GM12864 (cell line): ENCODE measurements around the gene LIX1.

Experiments
- DNase-seq: peaks from one replicate; pipeline ENCODE4 v3.0.0-alpha.2; 2011; ENCODE audit warnings: low read depth
- H3K4me3 ChIP-seq: 2 replicates; pipeline ENCODE4 v1.5.1; 2011; ENCODE audit warnings: mild to moderate bottlenecking, low read depth, low read length, control low read depth
- CTCF ChIP-seq: IDR thresholded peaks from 2 replicates; pipeline ENCODE4 v1.5.1; 2011; ENCODE audit warnings: low read depth, mild to moderate bottlenecking, moderate library complexity, low read length, control low read depth, inconsistent platforms; ENCODE audit errors: missing control alignments

Gene LIX1

GRCh38 chr5:97075649-97076048, 66.8 kb downstream of the LIX1 start:
- DNase-seq = no peak
- no peak overlapping the region for H3K4me3 ChIP-seq
- no peak for TF ChIP-seq CTCF

- TF ChIP-seq CTCF = no peak
- no peak for DNase-seq
- no peak overlapping the region for H3K4me3 ChIP-seq
These were observed 67.4 kb downstream of the LIX1 start for GRCh38 chr5:97074859-97075489.

GRCh38 chr5:97073420-97073819, 69.0 kb downstream of the LIX1 start:
- H3K4me3 ChIP-seq = no peak overlapping the region

GRCh38 chr5:97072696-97073095, 69.7 kb downstream of the LIX1 start:
- TF ChIP-seq CTCF = no peak
- DNase-seq = no peak

More at GRCh38 chr5:97073420-97073819, 69.0 kb downstream of the LIX1 start:
- TF ChIP-seq CTCF = no peak
- DNase-seq = no peak

GRCh38 chr5:97071993-97072392, 70.4 kb downstream of the LIX1 start:
- no peak for DNase-seq
- no peak for TF ChIP-seq CTCF
- no peak overlapping the region for H3K4me3 ChIP-seq

More at GRCh38 chr5:97072696-97073095, 69.7 kb downstream of the LIX1 start:
- H3K4me3 ChIP-seq = no peak overlapping the region

- no peak overlapping the region for H3K4me3 ChIP-seq
- no peak for TF ChIP-seq CTCF
- DNase-seq = no peak
These were observed 71.3 kb downstream of the LIX1 start for GRCh38 chr5:97071101-97071500.

- no peak overlapping the region for H3K4me3 ChIP-seq
- no peak for DNase-seq
- TF ChIP-seq CTCF = no peak
These were observed 72.2 kb downstream of the LIX1 start for GRCh38 chr5:97070234-97070633.
